ENCODE data around the gene HOPX.
"Not testable (repeated sequence)": the region's sequence is repeated elsewhere in the genome, so short reads cannot be mapped to it uniquely, and the experiment has no call there.

Gene HOPX

DNA sequence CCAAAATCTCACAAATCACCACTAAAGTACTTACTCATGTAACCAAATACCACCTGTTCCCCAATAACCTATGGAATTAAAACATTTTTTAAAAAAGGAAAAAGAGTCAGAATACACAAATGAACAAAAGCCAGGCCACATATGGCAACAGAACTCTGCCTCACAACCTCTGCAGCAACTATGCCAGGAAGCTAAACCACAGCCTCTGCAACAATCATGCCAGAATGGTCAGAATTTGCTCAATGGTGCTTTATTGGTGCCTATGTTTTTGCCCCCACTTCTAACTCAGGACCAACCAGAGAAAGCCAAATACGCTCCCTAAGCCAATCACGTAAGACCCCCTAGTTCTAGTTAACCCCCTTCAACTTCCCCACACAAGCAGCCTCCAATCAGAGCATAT, 69.6 kb downstream of the HOPX start (continued):
- no peak for TF ChIP-seq ZNF777 (tag by site-specific recombination; IDR thresholded peaks at IDR 0.05; ENCODE audit: borderline replicate concordance)
- no peak for TF ChIP-seq ZNF23 (tag by site-specific recombination; IDR thresholded peaks at IDR 0.05; ENCODE audit: borderline replicate concordance)

DNA sequence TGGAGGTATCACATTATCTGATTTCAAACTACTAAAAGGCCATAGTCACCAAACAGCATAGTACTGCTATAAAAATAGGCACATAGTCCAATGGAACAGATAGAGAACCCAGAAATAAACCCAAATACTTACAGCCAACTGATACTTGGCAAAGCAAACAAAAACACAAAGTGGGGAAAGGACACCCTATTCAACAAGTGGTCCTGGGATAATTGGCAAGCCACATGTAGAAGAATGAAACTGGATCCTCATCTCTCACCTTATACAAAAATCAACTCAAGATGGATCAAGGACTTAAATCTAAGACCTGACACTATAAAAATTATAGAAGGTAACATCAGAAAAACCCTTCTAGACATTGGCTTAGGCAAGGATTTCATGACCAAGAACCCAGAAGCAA, 70.9 kb downstream of the HOPX start:
- H3K4me1 ChIP-seq (ENCODE audit: control insufficient read depth, insufficient read depth, low read length); H3K27ac ChIP-seq (ENCODE audit: extremely low read depth, low read depth, low read length); H3K4me3 ChIP-seq (ENCODE audit: low read depth, low read length); H3K9me3 ChIP-seq (ENCODE audit: control insufficient read depth, insufficient read depth, low read depth, low read length); POLR2A ChIA-PET; H3K36me3 ChIP-seq (ENCODE audit: control insufficient read depth in 2 of 2, insufficient read depth in 1 of 2, low read length in 2 of 2); CTCF ChIA-PET: not testable (repeated sequence)
- TF ChIP-seq SCRT1 (tag by site-specific recombination; IDR thresholded peaks at IDR 0.05; ENCODE audit: borderline replicate concordance) (peak; percentile 92), SCRT2 (tag by site-specific recombination; IDR thresholded peaks at IDR 0.05) (peak; percentile 88)

DNA sequence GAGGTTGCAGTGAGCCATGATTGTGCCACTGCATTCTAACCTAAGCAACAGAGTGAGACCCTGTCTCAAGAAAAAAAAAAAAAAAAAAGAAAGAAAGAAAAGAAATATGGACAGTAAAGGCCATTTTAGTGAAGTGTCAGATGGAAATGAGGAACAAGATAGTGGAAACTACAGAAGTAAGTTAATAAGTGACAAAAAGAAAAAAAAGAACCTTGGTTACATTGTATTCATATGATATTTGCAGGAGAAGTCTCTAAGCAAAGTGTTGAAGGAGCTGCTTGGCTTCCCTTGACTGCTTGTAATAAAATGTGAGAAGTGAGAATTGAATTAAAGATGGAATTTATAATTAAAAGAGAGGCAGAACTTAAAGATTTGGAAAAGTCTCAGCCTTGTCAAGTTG, 73.2 kb downstream of the HOPX start:
- TF ChIP-seq SP3 (tag by site-specific recombination; IDR thresholded peaks at IDR 0.05) (no peak), ZNF677 (tag by site-specific recombination; IDR thresholded peaks at IDR 0.05) (no peak), ZNF629 (tag by site-specific recombination; IDR thresholded peaks at IDR 0.05) (no peak), ZNF23 (tag by site-specific recombination; IDR thresholded peaks at IDR 0.05; ENCODE audit: borderline replicate concordance) (no peak), ZNF624 (tag by site-specific recombination; IDR thresholded peaks at IDR 0.05) (no peak), ZBTB20 (tag by site-specific recombination; IDR thresholded peaks at IDR 0.05) (no peak), ZBTB10 (tag by site-specific recombination; IDR thresholded peaks at IDR 0.05) (no peak), ZNF426 (tag by site-specific recombination; IDR thresholded peaks at IDR 0.05) (no peak)
- TF ChIP-seq, protein P1, sequence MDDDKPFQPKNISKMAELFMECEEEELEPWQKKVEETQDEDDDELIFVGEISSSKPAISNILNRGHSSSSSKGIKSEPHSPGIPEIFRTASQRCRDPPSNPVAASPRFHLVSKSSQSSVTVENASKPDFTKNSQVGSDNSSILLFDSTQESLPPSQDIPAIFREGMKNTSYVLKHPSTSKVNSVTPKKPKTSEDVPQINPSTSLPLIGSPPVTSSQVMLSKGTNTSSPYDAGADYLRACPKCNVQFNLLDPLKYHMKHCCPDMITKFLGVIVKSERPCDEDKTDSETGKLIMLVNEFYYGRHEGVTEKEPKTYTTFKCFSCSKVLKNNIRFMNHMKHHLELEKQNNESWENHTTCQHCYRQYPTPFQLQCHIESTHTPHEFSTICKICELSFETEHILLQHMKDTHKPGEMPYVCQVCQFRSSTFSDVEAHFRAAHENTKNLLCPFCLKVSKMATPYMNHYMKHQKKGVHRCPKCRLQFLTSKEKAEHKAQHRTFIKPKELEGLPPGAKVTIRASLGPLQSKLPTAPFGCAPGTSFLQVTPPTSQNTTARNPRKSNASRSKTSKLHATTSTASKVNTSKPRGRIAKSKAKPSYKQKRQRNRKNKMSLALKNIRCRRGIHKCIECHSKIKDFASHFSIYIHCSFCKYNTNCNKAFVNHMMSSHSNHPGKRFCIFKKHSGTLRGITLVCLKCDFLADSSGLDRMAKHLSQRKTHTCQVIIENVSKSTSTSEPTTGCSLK (tag by site-specific recombination; IDR thresholded peaks at IDR 0.05), result no peak
- TF ChIP-seq, protein P2, sequence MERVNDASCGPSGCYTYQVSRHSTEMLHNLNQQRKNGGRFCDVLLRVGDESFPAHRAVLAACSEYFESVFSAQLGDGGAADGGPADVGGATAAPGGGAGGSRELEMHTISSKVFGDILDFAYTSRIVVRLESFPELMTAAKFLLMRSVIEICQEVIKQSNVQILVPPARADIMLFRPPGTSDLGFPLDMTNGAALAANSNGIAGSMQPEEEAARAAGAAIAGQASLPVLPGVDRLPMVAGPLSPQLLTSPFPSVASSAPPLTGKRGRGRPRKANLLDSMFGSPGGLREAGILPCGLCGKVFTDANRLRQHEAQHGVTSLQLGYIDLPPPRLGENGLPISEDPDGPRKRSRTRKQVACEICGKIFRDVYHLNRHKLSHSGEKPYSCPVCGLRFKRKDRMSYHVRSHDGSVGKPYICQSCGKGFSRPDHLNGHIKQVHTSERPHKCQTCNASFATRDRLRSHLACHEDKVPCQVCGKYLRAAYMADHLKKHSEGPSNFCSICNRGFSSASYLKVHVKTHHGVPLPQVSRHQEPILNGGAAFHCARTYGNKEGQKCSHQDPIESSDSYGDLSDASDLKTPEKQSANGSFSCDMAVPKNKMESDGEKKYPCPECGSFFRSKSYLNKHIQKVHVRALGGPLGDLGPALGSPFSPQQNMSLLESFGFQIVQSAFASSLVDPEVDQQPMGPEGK (tag by site-specific recombination; IDR thresholded peaks at IDR 0.05), result no peak
- ChIA-PET POLR2A (no interaction called here), CTCF (interaction anchor here (0.7 kb wide), 1 partner anchor 77 kb away, joined by 3 read pairs; no protein-coding TSS in a partner anchor)
- Histone ChIP-seq H3K4me1 (ENCODE audit: control insufficient read depth, insufficient read depth, low read length) (no peaks in the 10 kb centered on the region), H3K4me3 (ENCODE audit: low read depth, low read length) (no peak overlapping the region), H3K27ac (ENCODE audit: extremely low read depth, low read depth, low read length) (no peak overlapping the region), H3K36me3 (ENCODE audit: control insufficient read depth in 2 of 2, insufficient read depth in 1 of 2, low read length in 2 of 2) (no peaks in the 10 kb centered on the region), H3K9me3 (ENCODE audit: control insufficient read depth, insufficient read depth, low read depth, low read length) (no peaks in the 10 kb centered on the region)

- POLR2A ChIA-PET, result no interaction called here
- Histone ChIP-seq H3K4me3 (ENCODE audit: low read depth, low read length) (no peak overlapping the region), H3K27ac (ENCODE audit: extremely low read depth, low read depth, low read length) (no peak overlapping the region), H3K36me3 (ENCODE audit: control insufficient read depth in 2 of 2, insufficient read depth in 1 of 2, low read length in 2 of 2) (no peaks in the 10 kb centered on the region), H3K9me3 (ENCODE audit: control insufficient read depth, insufficient read depth, low read depth, low read length) (no peaks in the 10 kb centered on the region), H3K4me1 (ENCODE audit: control insufficient read depth, insufficient read depth, low read length) (no peaks in the 10 kb centered on the region)
- CTCF ChIA-PET, result interaction anchor here (0.9 kb wide), 1 partner anchor 61 kb away, joined by 3 read pairs; no protein-coding TSS in a partner anchor
- TF ChIP-seq ZNF426 (tag by site-specific recombination; IDR thresholded peaks at IDR 0.05), result no peak
- TF ChIP-seq, protein P3, sequence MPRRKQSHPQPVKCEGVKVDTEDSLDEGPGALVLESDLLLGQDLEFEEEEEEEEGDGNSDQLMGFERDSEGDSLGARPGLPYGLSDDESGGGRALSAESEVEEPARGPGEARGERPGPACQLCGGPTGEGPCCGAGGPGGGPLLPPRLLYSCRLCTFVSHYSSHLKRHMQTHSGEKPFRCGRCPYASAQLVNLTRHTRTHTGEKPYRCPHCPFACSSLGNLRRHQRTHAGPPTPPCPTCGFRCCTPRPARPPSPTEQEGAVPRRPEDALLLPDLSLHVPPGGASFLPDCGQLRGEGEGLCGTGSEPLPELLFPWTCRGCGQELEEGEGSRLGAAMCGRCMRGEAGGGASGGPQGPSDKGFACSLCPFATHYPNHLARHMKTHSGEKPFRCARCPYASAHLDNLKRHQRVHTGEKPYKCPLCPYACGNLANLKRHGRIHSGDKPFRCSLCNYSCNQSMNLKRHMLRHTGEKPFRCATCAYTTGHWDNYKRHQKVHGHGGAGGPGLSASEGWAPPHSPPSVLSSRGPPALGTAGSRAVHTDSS (tag by site-specific recombination; IDR thresholded peaks at IDR 0.05), result no peak
- no peak for TF ChIP-seq ZBTB48 (tag by site-specific recombination; IDR thresholded peaks at IDR 0.05)
- TF ChIP-seq ZSCAN30 (tag by site-specific recombination; IDR thresholded peaks at IDR 0.05), result no peak
- TF ChIP-seq ZNF341 (tag by site-specific recombination; IDR thresholded peaks at IDR 0.05; ENCODE audit: low read depth), result no peak
- no peak for TF ChIP-seq ZNF473 (tag by site-specific recombination; IDR thresholded peaks at IDR 0.05)
- no peak for TF ChIP-seq ZBTB49 (tag by site-specific recombination; IDR thresholded peaks at IDR 0.05; ENCODE audit: low read depth)
Measured at GRCh38 chr4:56606385-56606784, 74.7 kb downstream of the HOPX start.
